SK-N-SH (cell line): ENCODE measurements around the gene GHDC.

Source experiments
- CHD2 ChIP-seq: fragments of 150-350 bp; IDR thresholded peaks from 2 replicates; pipeline ENCODE4 v1.6.1; 2018; ENCODE audit warnings: low read length; ENCODE audit not compliant: partially characterized antibody
- CTCF ChIP-seq: fragments of 200-600 bp; sonication (generic); IDR thresholded peaks from 2 replicates; pipeline ENCODE4 v1.6.1; 2017; ENCODE audit warnings: antibody characterized with exemption, mild to moderate bottlenecking, moderate library complexity
- TF ChIP-seq, protein P1 (sequence below): fragments of 150-350 bp; IDR thresholded peaks from 2 replicates; pipeline ENCODE4 v1.6.1; 2016; ENCODE audit warnings: mild to moderate bottlenecking, low read depth, low read length
- TF ChIP-seq, protein P2 (sequence below): IDR thresholded peaks from 2 replicates; pipeline ENCODE4 v1.4.0; 2012; ENCODE audit warnings: low read depth

GRCh38 chr17:42163696-42164407 is 30.4 kb downstream of the GHDC start:
- TF ChIP-seq, protein P1, sequence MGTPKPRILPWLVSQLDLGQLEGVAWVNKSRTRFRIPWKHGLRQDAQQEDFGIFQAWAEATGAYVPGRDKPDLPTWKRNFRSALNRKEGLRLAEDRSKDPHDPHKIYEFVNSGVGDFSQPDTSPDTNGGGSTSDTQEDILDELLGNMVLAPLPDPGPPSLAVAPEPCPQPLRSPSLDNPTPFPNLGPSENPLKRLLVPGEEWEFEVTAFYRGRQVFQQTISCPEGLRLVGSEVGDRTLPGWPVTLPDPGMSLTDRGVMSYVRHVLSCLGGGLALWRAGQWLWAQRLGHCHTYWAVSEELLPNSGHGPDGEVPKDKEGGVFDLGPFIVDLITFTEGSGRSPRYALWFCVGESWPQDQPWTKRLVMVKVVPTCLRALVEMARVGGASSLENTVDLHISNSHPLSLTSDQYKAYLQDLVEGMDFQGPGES, result no peak
- TF ChIP-seq, protein P2, sequence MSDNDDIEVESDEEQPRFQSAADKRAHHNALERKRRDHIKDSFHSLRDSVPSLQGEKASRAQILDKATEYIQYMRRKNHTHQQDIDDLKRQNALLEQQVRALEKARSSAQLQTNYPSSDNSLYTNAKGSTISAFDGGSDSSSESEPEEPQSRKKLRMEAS, result no peak
- no peak for TF ChIP-seq CTCF
- TF ChIP-seq CHD2, result no peak
